Measurements from ENCODE around the gene RAPGEF4.

The RAPGEF4 gene

GRCh38 chr2:172950565-172950964, 214.9 kb downstream of the RAPGEF4 start:
- TF ChIP-seq POLR2AphosphoS5 (IDR thresholded peaks at IDR 0.05; ENCODE audit: low read depth, low read length) (no peak), REST (IDR thresholded peaks at IDR 0.05; ENCODE audit: insufficient read depth in 1 of 2, low read depth in 2 of 2, low read length in 2 of 2) (no peak), FOXP2 (optimal IDR thresholded peaks at IDR 0.05; ENCODE audit: borderline replicate concordance, extremely low read depth, extremely low read length, insufficient read depth) (no peak), TAF1 (IDR thresholded peaks at IDR 0.05; ENCODE audit: borderline replicate concordance, insufficient read depth, low read length) (no peak), SIN3A (IDR thresholded peaks at IDR 0.05; ENCODE audit: borderline replicate concordance, insufficient read depth, low read length) (no peak)

- no peak for TF ChIP-seq REST (IDR thresholded peaks at IDR 0.05; ENCODE audit: insufficient read depth in 1 of 2, low read depth in 2 of 2, low read length in 2 of 2)
- TF ChIP-seq FOXP2 (optimal IDR thresholded peaks at IDR 0.05; ENCODE audit: borderline replicate concordance, extremely low read depth, extremely low read length, insufficient read depth) = no peak
- TF ChIP-seq TAF1 (IDR thresholded peaks at IDR 0.05; ENCODE audit: borderline replicate concordance, insufficient read depth, low read length) = no peak
Measured at GRCh38 chr2:172951554-172951953, 215.9 kb downstream of the RAPGEF4 start.

GRCh38 chr2:172953411-172953810, 217.8 kb downstream of the RAPGEF4 start:
- no peak for TF ChIP-seq FOXP2 (optimal IDR thresholded peaks at IDR 0.05; ENCODE audit: borderline replicate concordance, extremely low read depth, extremely low read length, insufficient read depth)
- no peak for TF ChIP-seq SIN3A (IDR thresholded peaks at IDR 0.05; ENCODE audit: borderline replicate concordance, insufficient read depth, low read length)
- TF ChIP-seq REST (IDR thresholded peaks at IDR 0.05; ENCODE audit: insufficient read depth in 1 of 2, low read depth in 2 of 2, low read length in 2 of 2) = no peak
- TF ChIP-seq TAF1 (IDR thresholded peaks at IDR 0.05; ENCODE audit: borderline replicate concordance, insufficient read depth, low read length) = no peak
- TF ChIP-seq POLR2AphosphoS5 (IDR thresholded peaks at IDR 0.05; ENCODE audit: low read depth, low read length) = no peak

- TF ChIP-seq REST (IDR thresholded peaks at IDR 0.05; ENCODE audit: insufficient read depth in 1 of 2, low read depth in 2 of 2, low read length in 2 of 2) (no peak), FOXP2 (optimal IDR thresholded peaks at IDR 0.05; ENCODE audit: borderline replicate concordance, extremely low read depth, extremely low read length, insufficient read depth) (no peak), TAF1 (IDR thresholded peaks at IDR 0.05; ENCODE audit: borderline replicate concordance, insufficient read depth, low read length) (no peak), POLR2AphosphoS5 (IDR thresholded peaks at IDR 0.05; ENCODE audit: low read depth, low read length) (no peak), SIN3A (IDR thresholded peaks at IDR 0.05; ENCODE audit: borderline replicate concordance, insufficient read depth, low read length) (no peak)
Measured at GRCh38 chr2:172953970-172954852, 218.6 kb downstream of the RAPGEF4 start.
